NT2/D1 (cell line): ENCODE data around the gene SCP2.

Experiments used
- SUZ12 ChIP-seq: IDR thresholded peaks from 2 replicates; pipeline ENCODE4 v1.6.1; 2011; ENCODE audit not compliant: insufficient read length, insufficient read depth; ENCODE audit errors: extremely low read depth
- YY1 ChIP-seq: IDR thresholded peaks from 2 replicates; pipeline ENCODE4 v1.6.1; 2011; ENCODE audit not compliant: insufficient read length, insufficient read depth

DNA sequence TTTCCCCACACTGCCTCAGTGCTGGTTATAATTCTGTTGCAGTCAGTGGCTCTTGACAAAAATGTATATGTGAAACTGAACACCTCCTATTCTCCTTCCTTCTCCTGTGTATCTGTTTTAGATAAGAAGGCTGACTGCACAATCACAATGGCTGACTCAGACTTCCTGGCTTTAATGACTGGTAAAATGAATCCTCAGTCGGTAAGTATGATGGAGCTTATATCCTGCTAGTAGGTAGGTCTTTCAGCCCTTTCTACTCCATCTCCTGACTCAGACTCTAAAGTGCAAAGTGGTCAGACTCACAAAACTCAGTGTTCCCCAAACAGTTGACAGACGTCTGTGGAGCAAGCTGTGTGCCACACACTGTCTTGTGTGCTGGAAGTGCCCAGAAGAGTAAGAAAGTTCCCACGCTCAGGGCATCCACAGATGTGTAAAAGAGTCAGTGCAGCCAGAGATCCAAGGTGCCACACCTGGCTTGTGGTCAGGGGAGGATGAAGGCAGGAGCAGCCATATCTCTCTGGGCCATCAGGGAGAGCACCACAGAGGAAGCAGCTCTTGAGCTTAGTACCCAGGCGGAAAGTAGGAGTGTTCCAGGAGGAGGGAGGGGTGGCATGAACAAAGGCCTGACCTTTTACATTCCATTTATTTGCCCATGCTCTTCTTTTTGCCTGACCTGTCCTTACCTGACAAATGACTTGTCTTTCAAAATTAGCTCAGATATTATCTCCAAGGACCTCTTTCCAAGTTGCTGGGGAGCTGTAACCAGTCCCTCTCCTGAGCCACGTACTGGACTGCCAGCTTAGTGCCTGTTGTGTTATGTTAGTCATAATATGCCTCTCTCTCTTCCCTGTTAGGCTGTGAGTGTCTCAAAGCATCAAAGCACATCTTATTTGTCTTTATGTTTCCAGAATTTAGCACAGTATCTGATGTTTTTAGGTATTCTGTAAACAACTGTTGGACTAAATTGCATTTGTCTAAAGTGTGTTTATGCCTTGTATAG is 121.0 kb downstream of the SCP2 start:
- no peak for TF ChIP-seq SUZ12
- no peak for TF ChIP-seq YY1
